HG02885 (cell line): ENCODE data around the gene STAT1.

Experiments used
- ATAC-seq: cut with Tn5 transposase; IDR thresholded peaks from one replicate; pipeline ENCODE4 v1.9.1; 2021; ENCODE audit warnings: mild to moderate bottlenecking; ENCODE audit not compliant: unreplicated experiment, poor library complexity

Gene STAT1

DNA sequence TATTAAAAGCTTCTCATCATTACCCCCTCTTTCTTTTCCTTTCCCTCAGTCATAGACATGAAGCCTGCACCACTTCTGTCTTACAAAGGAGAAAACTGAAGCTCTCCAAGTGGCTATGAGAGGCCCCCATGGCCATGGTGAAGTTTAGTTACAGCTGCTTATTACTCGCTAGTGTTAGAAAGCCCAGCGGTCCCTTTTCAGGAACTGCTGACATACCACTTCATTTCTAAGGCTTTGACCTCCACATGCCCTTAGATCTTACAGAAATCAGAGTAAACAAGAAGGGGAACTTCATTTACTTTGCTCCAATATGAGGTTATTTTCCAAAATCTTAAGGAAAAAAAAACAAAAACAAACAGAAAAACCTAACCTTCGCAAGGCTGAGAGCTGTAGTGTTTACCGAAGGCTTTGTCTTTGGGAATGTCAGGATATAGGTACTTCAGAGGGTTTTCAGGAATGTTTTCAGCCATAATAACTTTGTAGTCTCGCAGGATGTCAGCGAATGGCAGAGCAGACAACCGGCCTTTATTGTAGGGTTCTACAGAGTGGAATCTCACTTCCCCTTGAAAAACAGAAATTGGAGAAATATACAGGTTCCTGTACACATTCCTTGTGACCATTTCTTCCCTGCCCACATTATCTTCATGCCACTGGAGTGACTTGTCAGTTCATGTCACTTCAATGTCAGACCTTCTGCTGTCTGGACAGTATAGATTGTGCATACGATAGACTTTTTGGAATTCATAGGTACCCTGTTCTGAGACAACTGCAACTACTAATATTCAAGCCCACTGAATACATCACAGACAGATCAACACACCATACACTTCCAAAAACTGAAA, 18.8 kb upstream of the STAT1 start:
- no peak for ATAC-seq

DNA sequence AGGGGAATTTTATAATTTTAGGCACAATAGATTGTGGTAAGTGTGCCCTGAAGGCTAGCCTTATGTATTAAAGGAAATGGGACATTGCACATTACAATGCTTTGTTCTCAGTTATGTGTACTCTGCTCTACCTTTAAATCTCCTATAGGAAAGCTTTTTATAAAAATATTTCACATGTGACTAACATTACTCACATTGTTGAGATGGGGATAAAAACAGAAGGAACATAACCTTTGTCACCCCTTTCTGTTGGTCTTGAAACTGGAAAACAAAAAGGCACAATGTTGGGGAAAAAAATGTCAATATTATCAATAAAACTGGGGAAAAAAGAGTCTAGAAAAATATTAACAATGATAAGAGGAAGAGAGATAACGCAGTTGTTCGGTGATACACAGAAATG, 17.3 kb upstream of the STAT1 start:
- no peak for ATAC-seq

DNA sequence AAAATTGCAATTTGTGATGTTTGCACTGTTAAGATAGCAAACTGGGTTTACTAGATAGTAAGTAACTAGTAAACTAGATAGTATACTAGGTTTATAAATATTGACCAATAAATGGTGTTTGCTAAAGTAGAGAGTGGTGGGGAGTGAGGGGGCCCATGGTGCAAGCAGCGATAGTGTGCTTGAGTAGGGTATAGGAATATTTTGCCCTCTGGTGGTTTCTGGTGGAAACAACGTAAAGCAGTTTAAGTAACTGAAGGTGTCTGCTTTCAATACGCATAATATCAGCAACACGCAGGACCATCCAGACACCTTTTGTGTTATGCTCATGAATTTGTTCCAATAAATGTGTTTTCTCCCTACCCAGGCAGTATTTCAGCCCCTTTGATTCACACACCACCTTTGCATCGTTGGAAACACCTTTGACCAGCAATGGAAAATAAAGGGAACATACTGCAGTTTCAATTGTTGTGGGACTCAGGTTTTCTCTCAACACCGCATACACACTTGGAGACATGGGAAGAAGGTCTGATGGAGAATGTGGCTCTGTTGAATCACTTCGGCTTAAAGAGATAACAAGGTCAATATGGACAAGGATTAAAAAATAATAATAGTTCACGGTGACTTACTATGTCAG, 16.7 kb upstream of the STAT1 start:
- ATAC-seq: peak; percentile 96

DNA sequence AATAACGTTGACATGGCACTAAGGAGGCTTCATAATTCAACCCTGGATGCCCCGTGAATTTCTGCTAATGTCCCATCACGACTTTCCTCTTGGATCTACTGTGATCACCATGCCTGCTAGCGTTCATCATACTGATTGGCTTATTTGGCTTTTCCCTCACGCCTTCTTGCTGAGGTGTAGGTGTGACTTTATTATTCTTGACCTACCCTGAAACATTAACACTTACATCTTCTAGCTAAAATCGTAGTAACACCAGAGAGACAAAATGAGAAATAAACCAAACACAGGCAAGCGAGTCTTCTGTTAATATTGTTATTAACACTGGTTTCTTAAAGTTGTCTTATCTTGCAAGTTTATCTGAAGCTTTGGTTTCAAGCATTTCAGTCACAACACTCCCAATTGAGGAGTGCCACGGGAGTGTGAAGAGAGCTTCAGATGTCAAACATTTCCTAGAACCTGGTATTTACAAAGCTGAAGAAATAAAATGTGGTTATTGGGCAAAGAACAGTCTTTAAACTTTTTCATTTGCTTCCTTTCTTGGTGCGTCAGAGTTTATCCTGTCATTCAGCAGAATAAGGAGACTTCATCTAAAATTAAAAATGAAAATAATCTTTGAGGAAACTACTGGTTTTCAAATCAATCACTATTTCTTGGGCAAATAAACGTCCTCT, 15.4 kb upstream of the STAT1 start:
- no peak for ATAC-seq

DNA sequence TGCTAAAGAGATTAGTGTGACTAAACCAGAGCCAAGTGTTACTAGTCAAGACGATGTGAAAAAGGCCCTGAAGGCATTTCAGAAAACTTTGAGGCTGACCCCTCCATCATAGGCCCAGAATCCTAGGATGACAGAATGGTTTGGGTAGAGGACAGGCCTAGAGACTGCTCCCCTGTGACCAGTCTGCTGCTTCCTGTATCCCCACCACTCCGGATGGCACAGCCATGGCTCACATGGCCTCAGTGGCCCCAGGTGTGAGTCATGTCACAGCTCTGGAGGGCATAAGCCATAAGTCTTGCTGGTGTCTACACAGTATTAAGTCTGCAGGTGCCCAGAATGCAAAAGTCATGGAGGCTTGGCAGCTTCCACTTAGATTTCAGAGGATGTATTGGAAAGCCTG, 12.4 kb upstream of the STAT1 start:
- ATAC-seq: no peak

DNA sequence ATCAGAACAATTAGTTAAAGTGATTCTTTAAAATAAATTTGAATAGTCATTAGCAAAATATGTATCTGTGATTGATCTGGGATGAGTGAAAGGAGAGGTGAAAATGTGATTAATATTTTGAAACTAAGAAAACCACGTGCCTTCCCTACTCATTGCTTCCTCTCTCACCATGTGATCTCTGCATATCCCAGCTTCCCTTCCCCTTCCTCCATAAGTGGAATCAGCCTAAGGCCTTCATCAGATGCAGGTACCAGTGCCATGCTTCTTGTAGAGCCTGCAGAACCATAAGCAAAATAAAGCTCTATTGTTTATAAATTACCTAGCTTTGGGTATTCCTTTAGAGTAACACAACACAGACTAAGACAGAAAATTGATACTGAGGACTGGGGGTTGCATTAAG, 11.2 kb upstream of the STAT1 start:
- ATAC-seq: no peak

DNA sequence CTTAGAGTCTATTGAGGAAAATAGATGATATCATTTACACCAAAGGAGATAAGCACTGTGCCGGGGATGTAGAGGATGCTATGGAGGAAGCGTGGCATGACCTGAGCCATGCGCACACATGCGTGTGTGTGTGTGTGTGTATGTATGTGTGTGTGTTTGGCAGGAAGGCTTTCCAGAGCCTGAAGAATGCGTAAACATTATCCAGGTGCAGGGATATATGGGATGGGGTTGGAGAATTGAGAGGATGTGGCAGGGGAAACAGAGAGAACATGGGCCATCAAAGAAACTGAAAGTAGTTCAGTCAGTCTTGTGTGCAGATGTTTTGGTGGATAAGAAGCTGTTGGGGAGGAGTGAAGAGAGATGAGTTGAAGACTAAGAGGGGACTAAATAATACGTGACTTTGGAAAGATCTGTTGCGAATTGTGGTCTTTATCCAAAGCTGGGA, 9.3 kb upstream of the STAT1 start:
- ATAC-seq: no peak

DNA sequence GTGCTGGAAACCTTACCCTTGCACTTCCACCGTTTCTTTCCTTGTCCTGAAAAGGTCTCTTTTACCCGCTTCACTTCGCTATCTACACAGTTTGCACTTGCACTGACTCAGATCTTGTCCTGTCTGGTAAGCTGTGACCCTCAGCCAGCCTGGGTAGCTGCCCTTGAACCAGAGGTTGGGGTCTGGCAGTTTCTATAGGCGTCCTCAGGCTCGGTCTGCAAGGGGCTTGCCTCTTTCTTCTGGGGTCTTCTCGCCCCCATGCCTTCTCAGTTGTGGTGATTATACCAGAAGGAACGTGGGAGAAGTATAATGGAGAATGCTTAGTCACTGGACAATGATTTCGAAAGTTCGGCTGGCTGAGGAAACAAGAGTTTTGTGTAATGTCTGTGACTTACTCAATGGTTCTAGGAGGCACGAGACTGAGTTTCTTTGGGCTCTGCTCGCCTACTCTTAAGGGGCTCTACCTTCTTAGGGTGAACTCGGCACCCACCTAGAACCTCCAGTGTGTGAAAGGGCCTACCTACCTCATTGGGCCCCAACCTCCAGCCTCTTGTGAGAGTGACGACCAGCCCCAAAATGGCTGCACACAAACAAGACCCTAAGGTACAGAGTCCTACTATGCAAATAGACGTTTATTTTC, 6.9 kb upstream of the STAT1 start:
- peak; percentile 24 for ATAC-seq

DNA sequence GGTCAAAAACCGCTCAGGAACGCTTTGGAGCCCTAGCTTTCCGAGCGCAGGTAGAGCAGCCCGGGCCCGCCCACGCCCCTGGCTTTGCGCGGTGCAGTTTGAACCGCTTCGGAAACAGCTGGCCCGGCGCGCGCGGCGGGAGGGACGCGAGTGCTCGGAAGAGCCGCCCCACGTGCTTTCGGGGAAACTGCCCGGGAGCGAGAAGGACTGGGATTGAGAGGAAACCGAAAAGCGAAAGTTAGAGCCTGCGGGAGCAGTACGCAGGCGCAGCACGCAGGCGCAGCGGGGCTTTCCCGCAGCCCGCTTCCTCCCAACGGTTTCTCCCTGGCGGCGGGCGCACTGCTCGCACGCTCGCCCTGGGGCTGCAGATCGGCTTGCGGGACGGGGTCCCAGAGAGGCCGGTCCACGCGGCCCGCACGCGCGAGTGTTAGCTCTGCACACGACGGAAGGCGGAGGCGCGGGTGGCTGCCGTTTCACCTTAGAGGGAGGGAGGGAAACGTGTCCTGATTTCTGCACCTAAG, 6.3 kb upstream of the STAT1 start:
- peak; percentile 78 for ATAC-seq

DNA sequence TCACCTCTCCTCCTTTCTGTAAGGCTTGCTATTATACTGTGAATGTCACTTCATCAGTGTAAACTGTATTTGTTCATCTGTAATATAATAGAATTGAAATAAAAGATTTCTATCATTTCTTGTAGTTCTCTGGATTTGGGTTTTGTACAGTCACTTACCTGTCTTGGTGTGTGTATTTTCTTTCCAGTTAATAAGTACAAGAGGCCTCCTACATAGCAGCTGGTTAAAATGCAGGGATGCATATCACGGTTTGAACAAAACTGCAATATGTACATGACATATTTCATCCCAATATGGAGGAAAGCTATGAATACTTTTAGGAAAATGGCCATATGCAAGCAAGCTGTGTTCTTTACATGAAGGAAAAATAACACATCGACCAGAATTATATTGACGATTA, 5.4 kb upstream of the STAT1 start:
- ATAC-seq: no peak

DNA sequence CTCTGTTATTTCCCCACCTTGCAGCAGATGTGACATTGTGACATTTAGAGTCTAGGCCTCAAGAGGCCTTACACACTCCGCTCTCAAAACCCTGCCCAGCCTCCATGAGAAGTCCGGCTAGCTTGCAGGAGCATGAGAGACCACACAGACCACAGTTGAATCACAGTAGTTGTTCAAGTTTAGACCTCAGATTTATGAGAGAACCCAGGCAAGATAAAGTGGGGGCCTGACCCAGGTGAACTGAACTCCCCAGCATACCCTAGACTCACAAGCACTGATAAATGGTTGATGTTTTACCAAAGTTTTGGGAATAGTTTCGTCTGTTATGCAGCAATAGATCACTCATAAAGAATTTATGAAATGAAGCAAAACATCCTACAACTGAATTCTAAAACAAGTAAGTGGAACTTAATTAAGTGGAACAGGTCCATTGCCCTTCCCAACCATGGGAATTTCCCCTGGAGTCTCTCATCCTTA, 4.7 kb upstream of the STAT1 start:
- no peak for ATAC-seq

DNA sequence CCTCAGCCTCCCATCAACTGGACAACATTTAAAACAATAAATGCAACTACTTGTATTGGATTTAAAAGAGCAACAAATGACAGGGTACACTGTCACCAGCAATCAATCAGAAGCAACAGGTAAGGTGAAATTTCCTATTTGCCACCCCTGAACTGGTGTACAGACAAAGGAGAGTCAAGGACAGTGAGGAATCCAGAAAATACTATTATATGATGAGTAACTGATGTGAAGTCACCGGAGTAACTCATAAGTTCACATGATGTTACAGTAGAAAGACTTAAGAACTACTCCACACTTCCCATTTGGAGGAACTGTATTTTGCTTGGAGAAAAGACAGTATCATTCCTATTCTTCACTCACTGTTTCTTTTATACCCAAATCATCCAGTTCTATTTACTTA, 4.1 kb upstream of the STAT1 start:
- no peak for ATAC-seq

DNA sequence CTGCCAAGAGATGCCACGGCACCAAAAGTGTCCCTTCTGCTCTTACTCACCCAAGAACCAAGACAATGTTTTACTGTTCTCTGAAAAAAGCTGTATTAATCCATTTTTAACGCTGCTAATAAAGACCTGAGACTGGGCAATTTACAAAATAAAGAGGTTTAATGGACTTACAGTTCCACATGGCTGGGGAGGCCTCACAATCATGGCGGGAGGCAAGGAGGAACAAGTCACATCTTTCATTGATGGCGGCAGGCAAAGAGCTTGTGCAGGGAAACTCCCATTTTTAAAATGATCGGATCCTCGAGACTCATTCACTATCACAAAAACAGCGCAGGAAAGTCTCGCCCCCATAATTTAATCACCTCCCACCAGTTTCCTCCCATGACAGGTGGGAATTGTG, 1.9 kb upstream of the STAT1 start:
- no peak for ATAC-seq

DNA sequence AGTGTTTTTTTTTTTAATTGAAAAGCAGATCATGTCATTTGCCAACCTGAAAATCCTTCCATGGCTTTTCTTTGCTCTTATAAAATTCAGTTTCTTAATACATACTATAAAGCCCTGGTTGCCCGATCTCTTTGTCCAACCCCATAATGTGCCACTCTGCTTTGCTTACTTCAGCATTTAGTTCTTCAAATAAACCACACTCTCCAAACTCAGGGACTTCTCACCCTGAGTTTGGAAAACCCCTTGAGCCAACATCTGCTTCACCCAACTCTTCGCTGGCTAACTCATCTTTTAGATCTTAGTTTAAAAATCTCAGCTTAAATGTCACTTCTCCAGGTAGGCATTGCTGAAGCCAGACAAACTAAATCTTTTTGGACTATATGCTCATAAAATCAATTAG, 1.3 kb upstream of the STAT1 start:
- no peak for ATAC-seq

DNA sequence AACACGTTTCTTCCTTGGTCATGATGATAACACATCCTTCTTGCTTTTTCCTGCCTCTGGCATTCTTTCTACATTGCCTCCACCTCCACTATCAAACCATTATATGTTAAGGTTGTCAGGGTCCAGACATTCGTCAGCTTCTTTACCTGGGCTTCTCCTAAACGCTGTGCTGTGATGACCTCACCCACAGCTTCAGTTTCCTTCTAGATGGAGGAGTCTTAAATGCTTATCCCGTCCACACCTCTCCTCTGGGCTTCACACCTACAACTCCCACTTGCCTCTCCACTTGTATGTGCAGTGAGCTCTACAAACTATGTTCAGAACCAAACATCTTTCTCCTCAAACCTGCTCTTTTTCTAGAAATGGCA, 666 bp upstream of the STAT1 start:
- peak; percentile 1 for ATAC-seq

DNA sequence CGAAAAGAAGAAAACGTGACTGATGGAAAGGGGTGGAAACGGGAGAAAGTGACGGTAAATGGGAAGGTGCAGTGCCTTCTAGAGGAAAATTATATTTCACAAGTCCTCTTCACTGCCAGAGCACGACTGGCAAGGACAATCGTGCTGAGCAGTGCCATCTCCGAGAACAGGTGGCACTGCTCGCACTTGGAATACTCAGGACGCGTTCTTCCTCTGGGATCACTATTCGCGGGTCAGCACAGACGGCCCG, 364 bp downstream of the STAT1 start:
- ATAC-seq: no peak

DNA sequence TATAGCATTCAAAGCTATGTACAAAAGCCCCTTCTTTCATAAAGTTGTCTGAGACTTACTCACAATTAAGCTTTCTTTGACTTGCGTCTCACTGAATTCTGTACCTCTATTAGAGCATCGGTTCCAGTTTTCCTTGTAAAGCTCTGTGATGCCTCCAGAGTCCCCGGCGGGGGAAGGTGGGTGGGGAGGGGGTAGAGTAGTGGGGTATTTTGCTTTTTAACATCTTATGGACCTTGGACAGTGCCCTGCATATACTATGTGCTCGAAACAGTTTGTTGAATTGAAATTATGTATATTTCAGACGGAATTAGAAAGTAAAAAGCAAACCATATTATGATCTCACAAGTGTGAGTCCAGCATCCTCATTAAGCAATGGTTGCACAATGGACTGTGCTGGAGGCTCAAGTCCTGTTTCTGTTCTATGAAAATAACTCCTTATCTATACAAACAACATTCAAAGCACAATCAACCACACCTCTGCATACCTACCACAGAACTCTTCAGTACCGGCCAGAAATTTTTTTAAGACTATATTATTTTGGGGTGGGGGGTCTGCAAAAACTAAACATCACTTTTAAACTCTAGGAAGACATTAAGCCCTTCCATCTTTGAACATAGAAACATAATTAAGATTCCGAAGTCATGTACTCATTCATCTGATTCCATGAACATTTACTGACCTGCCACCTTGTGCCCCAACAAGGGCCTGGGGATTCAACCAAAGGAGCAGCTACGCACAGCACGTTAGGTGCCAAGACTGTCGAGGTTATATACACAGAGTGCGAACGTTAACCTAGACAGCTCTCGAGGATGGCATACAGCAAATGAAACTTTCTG, 908 bp downstream of the STAT1 start:
- peak; percentile 6 for ATAC-seq

DNA sequence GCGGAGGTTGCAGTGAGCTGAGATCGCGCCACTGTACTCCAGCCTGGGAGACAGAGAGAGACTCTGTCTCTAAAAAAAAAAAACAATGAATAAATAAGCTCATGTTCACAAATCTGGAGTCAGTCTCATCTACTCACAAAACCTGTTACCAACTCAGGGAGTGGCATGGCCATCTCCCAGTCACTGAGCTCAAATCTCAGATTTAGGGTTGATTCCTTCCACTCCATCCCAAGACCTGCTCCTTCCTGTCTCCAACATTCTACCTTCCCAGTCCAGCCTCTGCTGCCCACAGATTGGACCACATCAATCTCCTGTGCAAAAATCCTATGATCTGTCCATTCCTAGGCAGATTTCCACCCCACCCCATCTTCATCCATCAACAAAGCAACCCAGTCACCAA, 1.6 kb downstream of the STAT1 start:
- no peak for ATAC-seq

DNA sequence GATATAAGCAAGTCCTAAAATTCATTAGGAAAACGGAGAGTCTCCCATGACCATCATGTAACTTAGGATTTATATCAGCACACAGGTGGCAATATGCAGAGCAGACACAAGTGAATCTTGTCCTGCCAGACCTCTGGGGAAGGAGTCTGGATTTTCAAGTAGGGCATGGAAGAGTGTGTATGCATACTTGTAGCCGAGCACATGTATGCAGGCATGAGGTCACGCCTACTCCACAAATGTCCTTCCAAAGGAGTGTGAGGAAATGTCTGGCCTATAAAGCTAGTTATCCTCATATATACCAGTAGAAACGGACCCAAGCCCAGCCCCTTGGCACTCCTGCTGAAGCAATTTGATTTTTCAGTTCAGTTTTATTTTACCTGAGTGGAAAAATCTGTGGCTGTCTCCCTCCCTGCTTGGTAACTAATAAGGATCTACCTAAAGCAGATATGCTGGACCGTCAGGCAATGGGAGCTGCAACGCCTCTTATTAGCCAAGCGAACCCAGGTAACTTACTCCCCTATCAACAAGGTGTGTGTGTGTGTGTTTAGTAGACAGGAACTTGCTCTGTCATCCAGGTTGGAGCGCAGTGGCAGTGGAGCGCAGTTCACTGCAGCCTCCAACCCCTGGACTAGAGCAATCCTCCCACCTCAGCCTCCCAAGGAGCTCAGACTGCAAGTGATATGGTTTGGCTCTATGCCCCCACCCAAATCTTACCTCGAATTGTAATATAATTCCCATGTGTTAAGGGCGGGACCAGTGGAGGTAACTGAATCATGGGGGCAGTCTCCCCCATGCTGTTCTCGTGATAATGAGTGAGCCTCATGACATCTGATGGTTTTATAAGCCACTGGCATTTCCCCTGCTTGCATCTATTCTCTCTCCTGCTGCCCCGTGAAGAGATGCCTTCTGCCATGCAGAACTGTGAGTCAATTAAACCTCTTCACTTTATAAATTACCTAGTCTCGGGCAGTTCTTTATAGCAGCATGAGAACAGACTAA, 2.8 kb downstream of the STAT1 start:
- ATAC-seq: no peak
